NB4 (cell line): ENCODE data around the gene CEP104.

Experiments used
- DNase-seq: peaks from one replicate; pipeline ENCODE4 v3.0.0; 2010; ENCODE audit warnings: low read depth
- H3K4me3 ChIP-seq: one replicate; pipeline ENCODE4 v1.5.1; 2011; ENCODE audit warnings: mild to moderate bottlenecking, low read depth, low read length, moderate library complexity
- MYC ChIP-seq: IDR thresholded peaks from 2 replicates; pipeline ENCODE4 v1.6.1; 2011; ENCODE audit warnings: low read depth, low read length
- POLR2A ChIP-seq: IDR thresholded peaks from 2 replicates; pipeline ENCODE4 v1.6.1; 2011; ENCODE audit warnings: mild to moderate bottlenecking; ENCODE audit not compliant: insufficient read length; ENCODE audit errors: extremely low read depth
- TF ChIP-seq, protein P1 (sequence below): IDR thresholded peaks from 2 replicates; pipeline ENCODE4 v1.6.1; 2011; ENCODE audit warnings: low read depth, low read length
- TF ChIP-seq, protein P2 (sequence below): IDR thresholded peaks from one replicate; pipeline ENCODE4 v1.5.1; 2012; ENCODE audit warnings: low read depth, low read length

The CEP104 gene

DNA sequence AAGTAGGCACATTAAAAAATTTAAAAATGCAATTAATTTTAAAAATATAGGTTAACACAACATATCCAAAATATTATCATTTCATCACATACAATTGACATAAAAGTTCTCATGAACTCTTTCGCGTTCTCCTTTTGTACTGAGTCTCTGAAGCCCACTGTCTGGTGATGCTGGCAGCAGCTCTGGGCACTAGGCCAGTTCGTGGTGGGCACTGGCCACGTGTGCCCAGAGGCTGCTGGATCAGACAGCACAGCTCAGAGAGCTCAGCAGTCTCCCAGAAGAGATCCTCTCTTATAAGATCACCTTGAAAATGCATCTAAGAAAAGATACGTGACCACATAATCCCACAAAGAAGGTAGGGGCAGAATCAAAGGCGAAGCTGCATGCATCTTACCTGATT is 9.9 kb downstream of the CEP104 start:
- TF ChIP-seq MYC (no peak), POLR2A (no peak)
- TF ChIP-seq, protein P1, sequence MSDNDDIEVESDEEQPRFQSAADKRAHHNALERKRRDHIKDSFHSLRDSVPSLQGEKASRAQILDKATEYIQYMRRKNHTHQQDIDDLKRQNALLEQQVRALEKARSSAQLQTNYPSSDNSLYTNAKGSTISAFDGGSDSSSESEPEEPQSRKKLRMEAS, result no peak
- TF ChIP-seq, protein P2, sequence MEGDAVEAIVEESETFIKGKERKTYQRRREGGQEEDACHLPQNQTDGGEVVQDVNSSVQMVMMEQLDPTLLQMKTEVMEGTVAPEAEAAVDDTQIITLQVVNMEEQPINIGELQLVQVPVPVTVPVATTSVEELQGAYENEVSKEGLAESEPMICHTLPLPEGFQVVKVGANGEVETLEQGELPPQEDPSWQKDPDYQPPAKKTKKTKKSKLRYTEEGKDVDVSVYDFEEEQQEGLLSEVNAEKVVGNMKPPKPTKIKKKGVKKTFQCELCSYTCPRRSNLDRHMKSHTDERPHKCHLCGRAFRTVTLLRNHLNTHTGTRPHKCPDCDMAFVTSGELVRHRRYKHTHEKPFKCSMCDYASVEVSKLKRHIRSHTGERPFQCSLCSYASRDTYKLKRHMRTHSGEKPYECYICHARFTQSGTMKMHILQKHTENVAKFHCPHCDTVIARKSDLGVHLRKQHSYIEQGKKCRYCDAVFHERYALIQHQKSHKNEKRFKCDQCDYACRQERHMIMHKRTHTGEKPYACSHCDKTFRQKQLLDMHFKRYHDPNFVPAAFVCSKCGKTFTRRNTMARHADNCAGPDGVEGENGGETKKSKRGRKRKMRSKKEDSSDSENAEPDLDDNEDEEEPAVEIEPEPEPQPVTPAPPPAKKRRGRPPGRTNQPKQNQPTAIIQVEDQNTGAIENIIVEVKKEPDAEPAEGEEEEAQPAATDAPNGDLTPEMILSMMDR, result no peak
- H3K4me3 ChIP-seq, result no peak overlapping the region

GRCh38 chr1:3846541-3846940 is 10.5 kb downstream of the CEP104 start:
- TF ChIP-seq, protein P1, result no peak
- TF ChIP-seq POLR2A, result no peak
- no peak for TF ChIP-seq MYC
- TF ChIP-seq, protein P2, result no peak
- H3K4me3 ChIP-seq, result no peak overlapping the region
- DNase-seq, result no peak

More for the DNA sequence above, 9.9 kb downstream of the CEP104 start:
- DNase-seq, result no peak

DNA sequence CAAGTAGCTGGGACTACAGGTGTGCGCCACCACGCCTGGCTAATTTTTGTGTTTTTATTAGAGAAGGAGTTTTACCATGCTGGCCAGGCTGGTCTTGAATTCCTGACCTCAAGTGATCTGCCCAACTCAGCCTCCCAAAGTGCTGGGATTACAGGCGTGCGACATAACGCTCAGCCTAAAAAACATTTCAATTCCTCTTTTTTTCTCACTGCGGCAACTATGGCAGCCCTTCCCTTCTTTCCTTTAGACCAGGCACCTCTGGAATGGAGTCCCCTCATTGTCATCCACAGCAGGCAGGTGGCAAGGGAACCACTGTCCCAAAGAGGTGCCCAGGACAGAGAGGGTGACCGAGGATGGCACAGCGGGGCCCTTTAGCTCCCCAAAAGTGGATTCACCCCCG is 14.1 kb downstream of the CEP104 start:
- no peak for DNase-seq
- no peak overlapping the region for H3K4me3 ChIP-seq
- TF ChIP-seq, protein P1, result no peak
- TF ChIP-seq, protein P2, result no peak
- TF ChIP-seq POLR2A, result no peak
- TF ChIP-seq MYC, result no peak

- H3K4me3 ChIP-seq, result no peak overlapping the region
- DNase-seq, result no peak
- TF ChIP-seq, protein P1, result no peak
- TF ChIP-seq MYC, result no peak
- TF ChIP-seq, protein P2, result no peak
- no peak for TF ChIP-seq POLR2A
These were observed 15.5 kb downstream of the CEP104 start for GRCh38 chr1:3841491-3841890.

- no peak for DNase-seq
- TF ChIP-seq, protein P2, result no peak
- TF ChIP-seq, protein P1, result no peak
- no peak overlapping the region for H3K4me3 ChIP-seq
These were observed 18.2 kb downstream of the CEP104 start for GRCh38 chr1:3838788-3839187.

DNA sequence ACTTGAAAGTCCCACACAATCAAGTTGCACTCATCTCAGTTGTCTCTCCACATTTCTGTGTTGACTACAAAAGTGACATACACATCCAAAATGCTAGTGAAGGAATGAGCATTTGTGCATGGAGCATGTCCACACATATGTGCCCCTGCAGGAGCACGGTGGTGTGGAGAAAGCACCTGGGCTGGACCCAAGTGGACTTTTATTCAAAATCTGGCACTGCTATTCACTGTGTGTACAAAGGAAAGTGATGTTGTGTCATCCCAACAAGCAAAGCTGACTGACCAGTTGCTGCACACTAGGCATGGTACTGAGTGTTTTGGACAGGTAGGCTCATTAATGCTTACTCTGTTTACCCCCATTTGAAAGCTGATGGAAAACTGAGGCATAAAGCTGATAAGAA is 19.3 kb downstream of the CEP104 start:
- no peak overlapping the region for H3K4me3 ChIP-seq
- DNase-seq, result no peak
- TF ChIP-seq MYC (no peak), POLR2A (no peak)
- TF ChIP-seq, protein P2, result no peak
- TF ChIP-seq, protein P1, result no peak
